Measurements from ENCODE around the gene RFT1.

RFT1 gene

GRCh38 chr3:53092942-53093341 is 37.3 kb downstream of the RFT1 start:
- Histone ChIP-seq H3K4me3 (ENCODE audit: low read depth, low read length) (no peak overlapping the region), H3K4me1 (ENCODE audit: control insufficient read depth, insufficient read depth, low read length) (no peaks in the 10 kb centered on the region), H3K27ac (ENCODE audit: extremely low read depth, low read depth, low read length) (no peak overlapping the region), H3K9me3 (ENCODE audit: control insufficient read depth, insufficient read depth, low read depth, low read length) (no peaks in the 10 kb centered on the region), H3K36me3 (ENCODE audit: control insufficient read depth in 2 of 2, insufficient read depth in 1 of 2, low read length in 2 of 2) (peaks cover 0 to 66% of the 10 kb centered on the region in 2 experiments; a peak in 2 of 3 replicates)
- ChIA-PET CTCF (interaction anchor here (0.7 to 0.9 kb wide), 2 partner anchors 17 to 122 kb away, joined by 3 to 4 read pairs; no protein-coding TSS in a partner anchor), POLR2A (no interaction called here)
- TF ChIP-seq ZNF785 (tag by site-specific recombination; IDR thresholded peaks at IDR 0.05) (no peak), ZNF155 (tag by site-specific recombination; IDR thresholded peaks at IDR 0.05) (no peak), SALL2 (tag by site-specific recombination; IDR thresholded peaks at IDR 0.05; ENCODE audit: borderline replicate concordance) (no peak)

GRCh38 chr3:53092216-53092615 is 38.0 kb downstream of the RFT1 start:
- no peaks in the 10 kb centered on the region for H3K4me1 ChIP-seq (ENCODE audit: control insufficient read depth, insufficient read depth, low read length)
- no peak overlapping the region for H3K4me3 ChIP-seq (ENCODE audit: low read depth, low read length)
- TF ChIP-seq KLF17 (tag by site-specific recombination; IDR thresholded peaks at IDR 0.05) (no peak), ZNF530 (tag by site-specific recombination; IDR thresholded peaks at IDR 0.05; ENCODE audit: low read depth) (no peak), ZNF529 (tag by site-specific recombination; IDR thresholded peaks at IDR 0.05; ENCODE audit: insufficient replicate concordance) (no peak), ZNF214 (tag by site-specific recombination; IDR thresholded peaks at IDR 0.05; ENCODE audit: borderline replicate concordance) (no peak), ZNF175 (tag by site-specific recombination; IDR thresholded peaks at IDR 0.05) (no peak), ZIC2 (tag by site-specific recombination; IDR thresholded peaks at IDR 0.05) (no peak), ZNF274 (IDR thresholded peaks at IDR 0.05; ENCODE audit: low read length) (no peak), ZNF274 (tag by site-specific recombination; IDR thresholded peaks at IDR 0.05; ENCODE audit: borderline replicate concordance) (no peak), SP7 (tag by site-specific recombination; IDR thresholded peaks at IDR 0.05) (no peak), ZNF292 (tag by site-specific recombination; IDR thresholded peaks at IDR 0.05; ENCODE audit: borderline replicate concordance, low read depth) (no peak), ZBTB6 (tag by site-specific recombination; IDR thresholded peaks at IDR 0.05) (no peak), GLI2 (tag by site-specific recombination; IDR thresholded peaks at IDR 0.05; ENCODE audit: borderline replicate concordance, low read depth) (no peak), ZNF692 (tag by site-specific recombination; IDR thresholded peaks at IDR 0.05) (no peak), ZNF350 (tag by site-specific recombination; IDR thresholded peaks at IDR 0.05) (no peak), ZNF560 (tag by site-specific recombination; IDR thresholded peaks at IDR 0.05; ENCODE audit: borderline replicate concordance) (no peak), RBAK (tag by site-specific recombination; IDR thresholded peaks at IDR 0.05) (no peak), HOXA7 (CRISPR knock-in tag; IDR thresholded peaks at IDR 0.05; ENCODE audit: borderline replicate concordance) (no peak), ZNF76 (tag by site-specific recombination; IDR thresholded peaks at IDR 0.05; ENCODE audit: borderline replicate concordance, low read depth) (no peak), ZNF248 (tag by site-specific recombination; IDR thresholded peaks at IDR 0.05) (no peak)
- POLR2A ChIA-PET = no interaction called here
- H3K9me3 ChIP-seq (ENCODE audit: control insufficient read depth, insufficient read depth, low read depth, low read length) = no peaks in the 10 kb centered on the region
- CTCF ChIA-PET = no interaction called here
- H3K27ac ChIP-seq (ENCODE audit: extremely low read depth, low read depth, low read length) = no peak overlapping the region
- peaks cover 0 to 59% of the 10 kb centered on the region in 2 experiments; a peak in 2 of 3 replicates for H3K36me3 ChIP-seq (ENCODE audit: control insufficient read depth in 2 of 2, insufficient read depth in 1 of 2, low read length in 2 of 2)
